IPS DF 6.9 (cell line): ENCODE data around the gene S100A11.

Experiments used
- DNase-seq: peaks from one replicate; pipeline ENCODE4 v3.0.0-alpha.2; 2013; ENCODE audit warnings: low read depth, low spot score
- H3K27ac ChIP-seq: one replicate; pipeline ENCODE4 v1.5.1; 2013; ENCODE audit warnings: low read length, control low read depth
- H3K27me3 ChIP-seq: 2 replicates; pipeline ENCODE4 v1.6.1; 2013; ENCODE audit warnings: mild to moderate bottlenecking, low read length; ENCODE audit not compliant: control insufficient read depth, insufficient read depth
- H3K36me3 ChIP-seq: 2 replicates; pipeline ENCODE4 v1.6.1; 2013; ENCODE audit warnings: low read length; ENCODE audit not compliant: control insufficient read depth, insufficient read depth
- H3K4me1 ChIP-seq: 2 replicates; pipeline ENCODE4 v1.6.1; 2013; ENCODE audit warnings: low read length; ENCODE audit not compliant: control insufficient read depth, insufficient read depth
- H3K4me3 ChIP-seq: 2 replicates; pipeline ENCODE4 v1.5.1; 2013; ENCODE audit warnings: mild to moderate bottlenecking, low read length
- H3K9me3 ChIP-seq: 2 replicates; pipeline ENCODE4 v1.6.1; 2013; ENCODE audit warnings: low read length, inconsistent platforms; ENCODE audit not compliant: control insufficient read depth, insufficient read depth
- WGBS: extraction: QIAGEN DNeasy Blood & Tissue Kit; methylation state at CpG from one replicate; pipeline ENCODE4 v1.1.7; 2013; ENCODE audit warnings: mixed read lengths, missing lambda C conversion rate; ENCODE audit not compliant: insufficient read length, insufficient coverage; 5-methylcytosine and 5-hydroxymethylcytosine counted together

Gene S100A11

DNA sequence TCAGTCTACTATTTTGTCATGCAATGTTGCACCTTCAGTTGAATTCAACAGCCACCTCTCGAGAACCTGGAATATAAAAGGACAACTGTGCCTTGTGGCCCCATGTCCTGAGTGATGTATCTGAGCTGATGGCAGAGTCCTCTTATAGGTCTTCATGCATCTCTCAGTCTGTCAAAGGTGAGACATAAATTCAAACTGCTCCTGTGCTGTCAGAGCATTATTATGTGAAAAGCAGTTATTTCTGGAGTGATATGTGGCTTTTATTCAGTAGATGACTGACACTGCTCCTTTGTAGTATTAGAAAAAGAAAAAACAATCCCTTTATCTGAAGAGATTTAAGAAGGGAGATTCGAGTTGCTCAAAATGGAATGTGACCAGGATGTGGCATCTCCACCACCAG is 51.5 kb downstream of the S100A11 start:
- Histone ChIP-seq H3K4me3 (no peak overlapping the region), H3K27ac (no peak overlapping the region), H3K36me3 (peaks cover 12% of the 10 kb centered on the region; the same call in 1 of the 2 replicates), H3K9me3 (no peaks in the 10 kb centered on the region), H3K4me1 (0 out of 2 replicates have a peak, but pooled peaks cover 1% of the 10 kb centered on the region), H3K27me3 (no peaks in the 10 kb centered on the region)
- DNase-seq = no peak
- WGBS = no CpG with 5 or more reads among the region's 2 CpGs

DNA sequence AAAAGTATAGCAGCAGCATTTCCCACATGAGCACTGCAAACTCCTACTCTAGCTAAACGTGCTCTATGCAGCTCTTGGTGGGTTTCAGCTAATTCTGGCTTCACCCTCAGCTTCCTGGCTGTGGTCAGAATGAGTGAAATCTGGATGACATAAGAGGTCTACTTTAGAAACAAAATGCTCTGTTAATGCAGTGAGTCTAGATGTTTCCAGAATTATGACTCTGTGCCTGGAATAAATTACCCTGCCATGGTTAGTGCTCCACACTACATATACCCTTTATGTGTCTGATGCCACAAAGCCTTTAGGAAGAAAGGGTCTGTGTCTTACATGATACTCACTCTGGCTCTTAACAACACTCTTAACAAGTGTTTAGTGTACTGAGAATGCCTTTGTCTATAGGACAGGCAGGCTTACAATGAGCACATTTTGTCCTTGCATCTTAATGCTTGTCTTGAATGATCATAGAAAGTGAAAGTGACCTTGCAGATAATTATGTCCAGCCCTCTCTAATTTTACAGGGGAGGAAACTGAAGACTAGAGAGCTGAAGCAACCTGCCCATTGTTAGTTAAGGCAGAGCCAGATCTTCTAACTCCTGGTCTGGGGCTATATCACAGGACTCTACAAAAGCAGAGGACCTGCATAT is 52.4 kb downstream of the S100A11 start:
- no peaks in the 10 kb centered on the region for H3K9me3 ChIP-seq
- no CpG with 5 or more reads among the region's 1 CpG for WGBS
- H3K36me3 ChIP-seq = peaks cover 12% of the 10 kb centered on the region; the same call in 1 of the 2 replicates
- DNase-seq = no peak
- no peaks in the 10 kb centered on the region for H3K27me3 ChIP-seq
- H3K4me3 ChIP-seq = no peak overlapping the region
- 0 out of 2 replicates have a peak, but pooled peaks cover 1% of the 10 kb centered on the region for H3K4me1 ChIP-seq
- no peak overlapping the region for H3K27ac ChIP-seq
